ENCODE results near the gene FSTL4. TPM values are rescaled to one million over a fixed set of nuclear protein-coding genes. Genes with fewer than 3 reads are reported as not detected.

The FSTL4 gene
- total RNA-seq, 2 donors from 2014 or later: 4.5 to 10.1 TPM

GRCh38 chr5:133635051-133635450 lies 22.7 kb upstream of the FSTL4 start:
- H3K27ac ChIP-seq: no peak overlapping the region
- TF ChIP-seq CTCF (IDR thresholded peaks at IDR 0.05) (no peak), POLR2A (IDR thresholded peaks at IDR 0.05) (no peak), POLR2AphosphoS5 (IDR thresholded peaks at IDR 0.05) (no peak)
- no peaks in the 10 kb centered on the region for H3K27me3 ChIP-seq (replicated peaks; ENCODE audit: insufficient read depth)
- DNase-seq (ENCODE audit: low spot score): no peak
- intact Hi-C loops (cut with DNase I): no loop called here
- H3K4me1 ChIP-seq (replicated peaks): no peaks in the 10 kb centered on the region
- WGBS: 19% methylated on average over 1 of the region's 1 CpG
- no peak overlapping the region for H3K4me3 ChIP-seq
- no peaks in the 10 kb centered on the region for H3K36me3 ChIP-seq
- H3K9me3 ChIP-seq: no peaks in the 10 kb centered on the region

GRCh38 chr5:133627180-133627579 lies 14.8 kb upstream of the FSTL4 start:
- Histone ChIP-seq H3K27ac (no peak overlapping the region), H3K9me3 (no peaks in the 10 kb centered on the region), H3K4me3 (no peak overlapping the region), H3K4me1 (replicated peaks) (no peaks in the 10 kb centered on the region), H3K27me3 (replicated peaks; ENCODE audit: insufficient read depth) (no peaks in the 10 kb centered on the region), H3K36me3 (no peaks in the 10 kb centered on the region)
- 33% methylated on average over 1 of the region's 1 CpG for WGBS
- intact Hi-C loops (cut with DNase I): no loop called here
- no peak for TF ChIP-seq POLR2A (IDR thresholded peaks at IDR 0.05)
- TF ChIP-seq CTCF (IDR thresholded peaks at IDR 0.05): no peak
- TF ChIP-seq POLR2AphosphoS5 (IDR thresholded peaks at IDR 0.05): no peak
- DNase-seq (ENCODE audit: low spot score): no peak

- no peak for DNase-seq (ENCODE audit: low spot score)
- TF ChIP-seq CTCF (IDR thresholded peaks at IDR 0.05) (no peak), POLR2AphosphoS5 (IDR thresholded peaks at IDR 0.05) (no peak), POLR2A (IDR thresholded peaks at IDR 0.05) (no peak)
- WGBS: 64% methylated on average over 3 of the region's 3 CpGs
- Histone ChIP-seq H3K4me3 (no peak overlapping the region), H3K4me1 (replicated peaks) (no peaks in the 10 kb centered on the region), H3K9me3 (no peaks in the 10 kb centered on the region), H3K27ac (no peak overlapping the region), H3K36me3 (no peaks in the 10 kb centered on the region), H3K27me3 (replicated peaks; ENCODE audit: insufficient read depth) (no peaks in the 10 kb centered on the region)
- intact Hi-C loops (cut with DNase I): no loop called here
Measured at GRCh38 chr5:133624316-133624715, 12.0 kb upstream of the FSTL4 start.

- WGBS: 72% methylated on average over 1 of the region's 1 CpG
- H3K4me3 ChIP-seq: no peak overlapping the region
- intact Hi-C loops (cut with DNase I): no loop called here
- TF ChIP-seq POLR2AphosphoS5 (IDR thresholded peaks at IDR 0.05) (no peak), POLR2A (IDR thresholded peaks at IDR 0.05) (no peak), CTCF (IDR thresholded peaks at IDR 0.05) (no peak)
- no peaks in the 10 kb centered on the region for H3K27me3 ChIP-seq (replicated peaks; ENCODE audit: insufficient read depth)
- H3K36me3 ChIP-seq: no peaks in the 10 kb centered on the region
- no peaks in the 10 kb centered on the region for H3K9me3 ChIP-seq
- H3K4me1 ChIP-seq (replicated peaks): no peaks in the 10 kb centered on the region
- no peak overlapping the region for H3K27ac ChIP-seq
- no peak for DNase-seq (ENCODE audit: low spot score)
Measured at GRCh38 chr5:133618141-133618540, 5.8 kb upstream of the FSTL4 start.

- intact Hi-C loops (cut with DNase I): loop anchor here (5.0 kb wide), 1 partner anchor 191 kb away; no protein-coding TSS in a partner anchor
- no peaks in the 10 kb centered on the region for H3K36me3 ChIP-seq
- no peak for DNase-seq (ENCODE audit: low spot score)
- H3K4me1 ChIP-seq (replicated peaks): peaks cover 10% of the 10 kb centered on the region
- no peak overlapping the region for H3K4me3 ChIP-seq
- H3K27me3 ChIP-seq (replicated peaks; ENCODE audit: insufficient read depth): no peaks in the 10 kb centered on the region
- H3K9me3 ChIP-seq: no peaks in the 10 kb centered on the region
- H3K27ac ChIP-seq: no peak overlapping the region
- no peak for TF ChIP-seq CTCF (IDR thresholded peaks at IDR 0.05)
- TF ChIP-seq POLR2A (IDR thresholded peaks at IDR 0.05): no peak
- no peak for TF ChIP-seq POLR2AphosphoS5 (IDR thresholded peaks at IDR 0.05)
- WGBS: 81% methylated on average over 2 of the region's 2 CpGs
Measured at GRCh38 chr5:133613743-133614142, 1.4 kb upstream of the FSTL4 start.

Measured in prostate gland (tissue), 2 donors.